Kidney epithelial cell (primary cell): ENCODE measurements around the gene FUT7. TPM values are rescaled to one million over a fixed set of nuclear protein-coding genes. Genes with fewer than 3 reads are reported as not detected.

Source experiments
- DNase-seq: peaks from one replicate; pipeline ENCODE4 v3.0.0-alpha.2; 2010; ENCODE audit warnings: low read depth
- H3K27me3 ChIP-seq: 2 replicates; pipeline ENCODE4 v1.6.0; 2011; ENCODE audit warnings: low read length; ENCODE audit not compliant: control insufficient read depth, insufficient read depth
- H3K36me3 ChIP-seq: 2 replicates; pipeline ENCODE4 v1.5.1; 2011; ENCODE audit warnings: low read length; ENCODE audit not compliant: control insufficient read depth, insufficient read depth
- H3K4me3 ChIP-seq: 2 replicates; pipeline ENCODE4 v1.5.1; 2011; ENCODE audit warnings: low read depth, mild to moderate bottlenecking, control low read depth, low read length
- total RNA-seq: library from RNA; depleted of rRNA; stranded (reverse); fragments of >200 nt; gene quantifications from 2 replicates; pipeline ENCODE4 v1.2.3, GENCODE V29; 2015
- TF ChIP-seq, protein P1 (sequence below): IDR thresholded peaks from 2 replicates; pipeline ENCODE4 v1.5.1; 2011; ENCODE audit warnings: mild to moderate bottlenecking, moderate library complexity, low read length, control low read depth, inconsistent platforms; ENCODE audit not compliant: insufficient read depth, poor library complexity, severe bottlenecking

FUT7 gene
- total RNA-seq, 1 donor from 2014 or later, result not detected

DNA sequence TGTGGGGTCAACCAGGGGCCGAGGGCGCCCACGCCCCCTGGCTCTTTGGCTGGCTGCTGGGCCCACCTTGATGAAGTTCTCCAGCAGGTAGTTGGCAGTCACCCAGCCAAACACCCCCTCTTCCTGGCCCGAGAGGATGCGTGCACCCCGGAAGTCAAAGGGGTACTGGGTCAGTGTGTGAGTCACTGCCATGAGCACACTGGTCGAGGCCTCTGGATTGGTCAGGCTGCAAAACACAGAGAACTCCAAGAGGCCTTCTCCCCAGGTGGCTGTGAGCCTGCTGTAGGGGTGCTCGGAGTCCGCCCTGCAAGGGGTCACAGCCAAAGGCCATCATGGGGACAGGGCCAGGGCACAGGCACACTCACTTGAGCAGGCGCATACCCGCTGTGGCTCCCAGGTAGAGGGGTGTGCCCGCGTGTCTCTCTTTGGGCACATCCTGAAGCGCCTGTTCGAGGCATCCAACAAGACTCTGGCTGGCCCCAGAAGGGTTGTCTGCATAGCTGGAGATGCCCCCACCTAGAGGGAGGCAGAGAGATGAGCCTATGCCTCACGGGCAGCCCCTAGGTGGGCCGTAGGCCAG, 19.3 kb upstream of the FUT7 start:
- TF ChIP-seq, protein P1, sequence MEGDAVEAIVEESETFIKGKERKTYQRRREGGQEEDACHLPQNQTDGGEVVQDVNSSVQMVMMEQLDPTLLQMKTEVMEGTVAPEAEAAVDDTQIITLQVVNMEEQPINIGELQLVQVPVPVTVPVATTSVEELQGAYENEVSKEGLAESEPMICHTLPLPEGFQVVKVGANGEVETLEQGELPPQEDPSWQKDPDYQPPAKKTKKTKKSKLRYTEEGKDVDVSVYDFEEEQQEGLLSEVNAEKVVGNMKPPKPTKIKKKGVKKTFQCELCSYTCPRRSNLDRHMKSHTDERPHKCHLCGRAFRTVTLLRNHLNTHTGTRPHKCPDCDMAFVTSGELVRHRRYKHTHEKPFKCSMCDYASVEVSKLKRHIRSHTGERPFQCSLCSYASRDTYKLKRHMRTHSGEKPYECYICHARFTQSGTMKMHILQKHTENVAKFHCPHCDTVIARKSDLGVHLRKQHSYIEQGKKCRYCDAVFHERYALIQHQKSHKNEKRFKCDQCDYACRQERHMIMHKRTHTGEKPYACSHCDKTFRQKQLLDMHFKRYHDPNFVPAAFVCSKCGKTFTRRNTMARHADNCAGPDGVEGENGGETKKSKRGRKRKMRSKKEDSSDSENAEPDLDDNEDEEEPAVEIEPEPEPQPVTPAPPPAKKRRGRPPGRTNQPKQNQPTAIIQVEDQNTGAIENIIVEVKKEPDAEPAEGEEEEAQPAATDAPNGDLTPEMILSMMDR, result no peak
- no peaks in the 10 kb centered on the region for H3K36me3 ChIP-seq
- no peak for DNase-seq
- peaks cover 88% of the 10 kb centered on the region for H3K27me3 ChIP-seq
- no peak overlapping the region for H3K4me3 ChIP-seq

DNA sequence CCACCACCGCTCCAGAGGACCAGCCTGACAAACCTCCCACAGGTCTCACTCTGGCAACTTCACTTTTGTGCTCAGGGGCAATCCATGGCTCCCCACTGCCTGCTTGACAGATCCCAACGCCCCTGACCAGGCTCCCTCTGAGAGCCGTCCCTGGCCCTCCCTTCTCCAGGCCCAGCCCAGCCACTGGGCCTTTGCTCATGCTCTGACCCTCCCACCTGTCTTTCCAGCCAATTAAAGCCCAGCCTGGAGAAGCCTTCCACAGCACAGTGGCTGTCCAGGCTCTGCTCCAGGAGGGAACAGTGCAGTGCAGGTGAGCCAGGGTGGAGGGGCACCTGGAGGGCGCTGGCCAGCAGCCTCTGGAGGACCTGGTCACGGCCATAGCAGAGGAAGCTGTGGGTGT, 18.7 kb upstream of the FUT7 start:
- TF ChIP-seq, protein P1, result no peak
- no peak for DNase-seq
- Histone ChIP-seq H3K27me3 (peaks cover 83% of the 10 kb centered on the region), H3K4me3 (no peak overlapping the region), H3K36me3 (no peaks in the 10 kb centered on the region)

DNA sequence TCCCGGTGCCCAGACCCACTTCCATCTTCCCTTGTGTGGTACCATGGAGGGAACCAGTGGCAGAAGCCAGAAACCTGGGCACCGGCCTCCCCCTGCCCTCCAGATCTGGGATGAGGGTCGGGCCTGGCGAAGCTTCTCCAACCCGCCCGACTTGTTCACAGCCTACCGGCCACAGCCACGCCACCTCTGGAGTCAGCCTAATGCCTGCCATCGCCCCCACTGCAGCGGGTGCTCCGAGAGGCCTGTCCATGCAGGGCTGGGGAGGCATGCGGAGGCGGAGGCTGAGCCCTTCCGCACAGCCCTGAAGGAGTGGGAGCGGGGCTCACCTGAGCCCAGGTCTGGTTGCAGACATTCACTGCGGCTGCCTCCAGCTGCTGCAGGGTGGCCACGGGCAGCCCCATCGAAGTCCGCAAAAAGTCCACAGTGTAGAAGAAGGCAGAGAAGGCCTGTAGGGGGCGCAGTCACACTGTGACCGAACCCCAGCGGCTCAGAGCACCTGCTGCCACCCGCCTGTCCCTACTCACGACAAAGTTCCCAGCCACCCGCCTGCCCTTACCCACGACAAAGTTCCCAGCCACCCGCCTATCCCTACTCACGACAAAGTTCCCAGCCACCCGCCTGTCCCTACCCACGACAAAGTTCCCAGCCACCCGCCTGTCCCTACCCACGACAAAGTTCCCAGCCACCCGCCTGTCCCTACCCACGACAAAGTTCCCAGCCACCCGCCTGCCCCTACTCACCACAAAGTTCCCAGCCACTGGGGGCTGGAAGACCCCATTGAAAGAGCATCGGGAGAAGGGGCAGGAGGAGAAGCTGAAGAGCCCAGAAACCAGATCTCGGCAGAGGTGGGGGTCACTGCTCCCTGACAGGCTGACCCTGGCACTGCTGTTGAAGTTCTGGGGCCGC, 17.9 kb upstream of the FUT7 start:
- Histone ChIP-seq H3K27me3 (peaks cover 76% of the 10 kb centered on the region), H3K4me3 (no peak overlapping the region), H3K36me3 (no peaks in the 10 kb centered on the region)
- TF ChIP-seq, protein P1, result peak; percentile 64
- DNase-seq, result no peak

DNA sequence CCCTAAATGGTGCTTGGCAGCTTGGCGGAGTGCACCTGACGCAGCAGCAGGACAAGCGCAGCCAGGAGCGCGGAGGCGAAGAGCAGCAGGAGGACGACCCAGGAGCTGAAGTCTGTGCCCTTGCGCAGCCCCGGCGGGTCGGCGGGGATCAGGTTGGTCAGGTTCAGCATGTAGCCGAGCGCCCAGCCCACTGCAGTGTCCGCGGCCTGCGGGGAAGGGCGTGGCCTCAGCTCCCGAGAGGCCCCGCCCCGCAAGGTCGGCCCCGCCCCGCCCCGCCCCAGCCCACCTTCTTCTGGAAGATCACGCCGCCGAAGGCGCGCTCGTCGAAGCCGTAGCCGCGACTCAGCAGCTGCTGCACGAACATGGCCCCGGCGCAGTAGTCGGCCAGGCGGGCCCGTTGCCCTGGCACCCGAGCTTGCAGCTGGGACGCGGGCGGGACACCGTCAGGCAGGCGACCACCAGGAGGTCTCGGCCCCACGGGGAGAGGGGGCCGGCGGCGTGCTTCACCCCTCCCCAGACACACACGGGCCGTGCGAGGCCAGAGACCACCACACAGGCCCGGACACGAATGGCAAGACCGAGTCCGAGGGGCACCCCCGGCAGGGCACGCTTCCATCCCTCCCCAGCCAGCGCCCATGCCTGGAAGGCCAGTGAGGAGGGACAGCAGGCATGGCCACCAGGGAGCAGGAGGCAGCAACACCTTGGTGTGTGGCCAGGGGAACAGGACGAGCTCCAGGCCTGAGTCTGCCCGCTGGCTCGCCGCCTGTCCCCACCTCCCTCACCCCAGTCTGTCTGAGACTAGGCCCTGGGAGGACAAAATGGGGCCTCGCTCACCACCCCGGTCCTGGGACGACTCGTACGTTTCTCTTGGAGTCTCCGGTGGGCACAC, 17.0 kb upstream of the FUT7 start:
- Histone ChIP-seq H3K4me3 (no peak overlapping the region), H3K27me3 (peaks cover 68% of the 10 kb centered on the region), H3K36me3 (no peaks in the 10 kb centered on the region)
- no peak for DNase-seq
- TF ChIP-seq, protein P1, result no peak

DNA sequence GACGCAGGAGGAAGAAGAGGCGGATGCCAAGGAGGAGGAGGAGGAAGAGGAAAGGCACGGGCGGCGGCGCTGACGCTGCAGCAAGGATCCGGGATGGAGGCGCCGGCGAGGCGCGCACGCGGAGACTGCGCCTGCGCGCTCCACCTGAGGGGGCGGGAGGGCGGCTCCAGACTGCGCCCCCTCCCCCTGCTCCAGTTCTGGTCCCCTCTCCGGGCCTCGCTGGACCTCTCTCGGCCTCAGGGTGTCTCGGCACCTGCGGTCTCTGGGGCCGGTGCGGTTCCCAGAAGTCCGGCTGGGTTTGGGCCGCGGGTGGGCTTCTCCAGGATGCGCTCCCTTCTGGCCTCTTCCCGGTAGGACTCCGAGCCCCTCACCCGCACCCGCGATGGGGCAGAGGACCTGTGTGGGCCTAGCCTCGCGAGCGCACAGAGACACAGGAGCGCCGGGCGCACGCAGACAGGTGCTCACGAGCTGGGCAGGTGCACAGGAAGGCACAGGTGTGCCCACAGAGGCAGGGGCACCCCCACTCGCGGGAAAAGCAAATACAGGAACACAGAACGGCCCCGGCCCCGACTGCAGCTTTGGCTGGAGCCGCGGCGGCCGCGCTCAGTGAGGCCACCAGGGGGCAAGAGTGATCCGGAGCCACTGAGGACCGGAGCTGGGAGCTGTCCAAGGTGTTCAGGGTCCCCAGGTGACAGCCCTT, 14.3 kb upstream of the FUT7 start, which contains the start of gene NPDC1:
NPDC1 (minus strand) TSS at position 90 of the 700 bp plus-strand sequence. CDS start 188 bp downstream, outside the sequence.
- peak within 1 kb of the TSS; percentile 52 for H3K4me3 ChIP-seq
- no peak for DNase-seq
- H3K27me3 ChIP-seq, result peaks cover 43% of the 10 kb centered on the region
- no peaks in the 10 kb centered on the region for H3K36me3 ChIP-seq
- TF ChIP-seq, protein P1, result peak; percentile 95
